Astrocyte of the cerebellum (primary cell): Measurements from ENCODE around the gene GMPPB.

Experiments used
- DNase-seq: peaks from one replicate; pipeline ENCODE4 v3.0.0-alpha.2; 2011; ENCODE audit warnings: low read depth
- H3K4me3 ChIP-seq: 2 replicates; pipeline ENCODE4 v1.5.1; 2011; ENCODE audit warnings: mild to moderate bottlenecking, low read depth, low read length, moderate library complexity
- CTCF ChIP-seq: IDR thresholded peaks from 2 replicates; pipeline ENCODE4 v1.5.1; 2012; ENCODE audit warnings: low read length, low read depth, moderate library complexity, mild to moderate bottlenecking; ENCODE audit errors: missing control alignments
- in situ Hi-C: cut with HindIII; loops from 2 replicates; pipeline ENCODE4 v1.10.0; 2017; ENCODE audit warnings: low sequenced_read_pairs

GMPPB gene

DNA sequence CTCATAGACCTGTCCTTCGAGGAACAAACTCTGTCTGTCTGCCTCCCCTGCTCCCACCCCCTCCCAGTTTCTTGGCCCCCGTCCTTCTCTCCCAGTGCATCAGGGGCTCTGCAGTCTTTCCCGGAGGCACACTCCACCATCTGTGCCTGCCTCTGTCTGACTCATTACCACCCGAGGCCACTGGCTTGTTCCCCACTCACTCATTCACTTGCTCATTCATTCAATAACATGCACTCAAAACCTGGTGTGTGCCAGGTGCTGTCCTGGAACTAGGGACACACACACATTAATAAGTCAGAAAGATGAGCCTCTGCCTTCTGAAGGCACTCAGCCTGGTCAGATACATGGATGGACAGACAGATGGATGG lies 16.7 kb downstream of the GMPPB start:
- no peak overlapping the region for H3K4me3 ChIP-seq
- in situ Hi-C loops: no loop called here
- no peak for TF ChIP-seq CTCF
- no peak for DNase-seq

DNA sequence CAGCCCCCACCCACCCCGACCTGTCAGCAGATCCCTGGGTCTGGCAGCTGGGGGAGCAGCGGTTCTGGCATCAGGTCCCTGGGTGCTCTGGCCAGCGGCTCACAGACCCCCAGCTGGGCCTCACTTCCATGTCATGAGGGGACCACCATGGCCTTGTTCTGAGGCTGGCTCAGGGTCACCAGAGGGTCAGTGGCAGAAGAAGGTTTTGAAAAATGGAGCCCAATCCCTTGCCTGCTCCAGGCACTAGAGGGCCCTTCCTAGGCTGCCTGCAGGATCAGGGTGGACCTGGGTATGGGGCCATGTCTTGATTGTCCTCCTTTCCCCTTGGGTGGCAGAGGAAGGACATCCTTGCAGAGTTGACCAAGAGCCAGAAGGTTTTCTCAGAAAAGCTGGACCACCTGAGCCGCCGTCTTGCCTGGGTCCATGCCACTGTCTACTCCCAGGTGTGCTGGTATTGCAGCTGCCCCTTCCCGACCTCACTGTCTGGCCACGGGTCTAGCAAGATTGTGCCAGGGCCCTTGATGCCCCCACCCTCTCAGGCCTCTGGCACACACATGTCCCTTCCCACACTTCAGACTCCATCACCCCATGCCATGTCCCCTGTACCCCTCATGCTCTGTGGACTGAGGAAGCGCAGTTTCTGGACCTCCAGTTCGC lies 17.2 kb downstream of the GMPPB start:
- in situ Hi-C loops: no loop called here
- no peak for TF ChIP-seq CTCF
- no peak for DNase-seq
- H3K4me3 ChIP-seq: no peak overlapping the region

- H3K4me3 ChIP-seq: no peak overlapping the region
- in situ Hi-C loops: no loop called here
- no peak for DNase-seq
- TF ChIP-seq CTCF: no peak
These were observed 18.3 kb downstream of the GMPPB start for GRCh38 chr3:49705390-49705960.

- H3K4me3 ChIP-seq: no peak overlapping the region
- no peak for DNase-seq
- in situ Hi-C loops: no loop called here
- no peak for TF ChIP-seq CTCF
These were observed 19.1 kb downstream of the GMPPB start for GRCh38 chr3:49704629-49705028.

GRCh38 chr3:49703956-49704355 lies 19.8 kb downstream of the GMPPB start:
- in situ Hi-C loops: no loop called here
- no peak for TF ChIP-seq CTCF
- no peak overlapping the region for H3K4me3 ChIP-seq
- DNase-seq: no peak

- in situ Hi-C loops: no loop called here
- peak; percentile 32 for DNase-seq
- H3K4me3 ChIP-seq: no peak overlapping the region
- peak; percentile 89 for TF ChIP-seq CTCF
These were observed 20.3 kb downstream of the GMPPB start for GRCh38 chr3:49703443-49703927.
